IPS-18c (cell line): ENCODE measurements around the gene ATP5F1D.

Experiments used
- H3K4me3 ChIP-seq: 2 replicates; pipeline ENCODE4 v1.7.0; 2013; ENCODE audit warnings: low read depth, mild to moderate bottlenecking, low read length, moderate library complexity; ENCODE audit not compliant: insufficient read depth
- H3K9me3 ChIP-seq: one replicate; pipeline ENCODE4 v1.6.1; 2013; ENCODE audit warnings: mild to moderate bottlenecking, low read length, moderate library complexity; ENCODE audit not compliant: control insufficient read depth, insufficient read depth

ATP5F1D gene

GRCh38 chr19:1290196-1290702 is 48.7 kb downstream of the ATP5F1D start:
- Histone ChIP-seq H3K4me3 (no peak overlapping the region), H3K9me3 (no peaks in the 10 kb centered on the region)

- Histone ChIP-seq H3K4me3 (no peak overlapping the region), H3K9me3 (no peaks in the 10 kb centered on the region)
Observed at GRCh38 chr19:1290703-1291651, 49.4 kb downstream of the ATP5F1D start.

GRCh38 chr19:1291761-1292418 is 50.3 kb downstream of the ATP5F1D start:
- no peak overlapping the region for H3K4me3 ChIP-seq
- no peaks in the 10 kb centered on the region for H3K9me3 ChIP-seq

GRCh38 chr19:1292419-1293151 is 51.0 kb downstream of the ATP5F1D start:
- no peak overlapping the region for H3K4me3 ChIP-seq
- H3K9me3 ChIP-seq, result no peaks in the 10 kb centered on the region

GRCh38 chr19:1293782-1294604 is 52.4 kb downstream of the ATP5F1D start:
- Histone ChIP-seq H3K9me3 (no peaks in the 10 kb centered on the region), H3K4me3 (no peak overlapping the region)
